ENCODE data around the gene ZC3H7B. TPM values are rescaled to one million over a fixed set of nuclear protein-coding genes. Genes with fewer than 3 reads are reported as not detected.

The ZC3H7B gene
- total RNA-seq, 2 experiments from 2014 or later: 46.1 to 47.9 TPM

DNA sequence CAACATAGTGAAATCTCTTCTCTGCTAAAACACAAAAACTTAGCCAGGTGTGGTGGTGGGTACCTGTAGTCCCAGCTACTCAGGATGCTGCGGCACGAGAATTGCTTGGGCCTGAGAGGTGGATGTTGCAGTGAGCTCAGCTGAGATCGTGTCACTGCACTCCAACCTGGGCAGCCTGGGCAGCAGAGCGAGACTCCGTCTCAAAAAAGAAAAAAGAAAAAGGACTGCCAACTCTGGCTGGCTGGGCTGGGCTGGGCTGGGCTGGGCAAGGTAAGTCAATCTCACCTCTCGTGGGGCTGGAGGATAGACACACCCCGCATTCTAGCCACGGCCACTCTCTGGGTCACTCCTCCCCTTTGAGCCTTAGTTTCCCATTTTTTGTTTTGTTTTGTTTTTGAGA lies 107.3 kb downstream of the ZC3H7B start:
- no peaks in the 10 kb centered on the region for H3K36me3 Mint-ChIP-seq (ENCODE audit: low read depth)
- no peak for ATAC-seq
- ChIA-PET CTCF (interaction anchor here (0.8 to 2.6 kb wide), 4 partner anchors 109 to 124 kb away, joined by 3 to 11 read pairs (median 4); no protein-coding TSS in a partner anchor), POLR2A (interaction anchor here (0.9 kb wide), 1 partner anchor 60 kb away, joined by 3 read pairs; the partner anchor contains the start of genes ACO2 and PHF5A)
- H3K9me3 Mint-ChIP-seq: no peaks in the 10 kb centered on the region
- no peak overlapping the region for H3K27ac Mint-ChIP-seq
- no peak overlapping the region for H3K4me3 Mint-ChIP-seq
- H3K27me3 Mint-ChIP-seq: no peaks in the 10 kb centered on the region
- TF ChIP-seq, protein P1, sequence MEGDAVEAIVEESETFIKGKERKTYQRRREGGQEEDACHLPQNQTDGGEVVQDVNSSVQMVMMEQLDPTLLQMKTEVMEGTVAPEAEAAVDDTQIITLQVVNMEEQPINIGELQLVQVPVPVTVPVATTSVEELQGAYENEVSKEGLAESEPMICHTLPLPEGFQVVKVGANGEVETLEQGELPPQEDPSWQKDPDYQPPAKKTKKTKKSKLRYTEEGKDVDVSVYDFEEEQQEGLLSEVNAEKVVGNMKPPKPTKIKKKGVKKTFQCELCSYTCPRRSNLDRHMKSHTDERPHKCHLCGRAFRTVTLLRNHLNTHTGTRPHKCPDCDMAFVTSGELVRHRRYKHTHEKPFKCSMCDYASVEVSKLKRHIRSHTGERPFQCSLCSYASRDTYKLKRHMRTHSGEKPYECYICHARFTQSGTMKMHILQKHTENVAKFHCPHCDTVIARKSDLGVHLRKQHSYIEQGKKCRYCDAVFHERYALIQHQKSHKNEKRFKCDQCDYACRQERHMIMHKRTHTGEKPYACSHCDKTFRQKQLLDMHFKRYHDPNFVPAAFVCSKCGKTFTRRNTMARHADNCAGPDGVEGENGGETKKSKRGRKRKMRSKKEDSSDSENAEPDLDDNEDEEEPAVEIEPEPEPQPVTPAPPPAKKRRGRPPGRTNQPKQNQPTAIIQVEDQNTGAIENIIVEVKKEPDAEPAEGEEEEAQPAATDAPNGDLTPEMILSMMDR (IDR thresholded peaks at IDR 0.05): no peak
- H3K4me1 Mint-ChIP-seq (ENCODE audit: low read depth): peaks cover 36% of the 10 kb centered on the region
- intact Hi-C loops (cut with micrococcal nuclease): no loop called here
- no peak for DNase-seq

Small RNAs within 50 kb of the gene (microRNA-seq; reads per million reads assigned to microRNA genes)
- not detected for gene MIR6889 (ENCODE audit: borderline microRNAs expressed, borderline replicate concordance)

Other genes with a start within 250 kb of the ZC3H7B start
- gene EP300, start 208.9 kb upstream of the ZC3H7B start, total RNA-seq: 10 to 100 TPM; 39.6 to 39.7 TPM
- gene L3MBTL2, start 96.2 kb upstream of the ZC3H7B start, total RNA-seq: 10 to 100 TPM; 25.6 to 28.3 TPM
- under 1 TPM in 1 of 2 experiments, not detected in 1; 0.23 TPM for gene CHADL, start 60.6 kb upstream of the ZC3H7B start, total RNA-seq
- gene RANGAP1, start 15.3 kb upstream of the ZC3H7B start, total RNA-seq: 100 to 1,000 TPM; 150 to 151 TPM
- 1 to 10 TPM; 1.4 to 2.0 TPM for gene TEF, start 80.4 kb downstream of the ZC3H7B start, total RNA-seq
- 10 to 100 TPM; 27.0 to 28.5 TPM for gene TOB2, start 145.3 kb downstream of the ZC3H7B start, total RNA-seq
- gene PHF5A, start 167.2 kb downstream of the ZC3H7B start, total RNA-seq: 10 to 100 TPM; 65.2 to 70.4 TPM
- gene ACO2, start 167.6 kb downstream of the ZC3H7B start, total RNA-seq: 10 to 100 TPM; 96.5 to 97.7 TPM
- 10 to 100 TPM; 26.8 to 29.0 TPM for gene POLR3H, start 242.9 kb downstream of the ZC3H7B start, total RNA-seq